HEK293 (cell line): ENCODE measurements around the gene BAD.
A peak's percentile ranks its signal among the peaks of the same experiment; 100 is the strongest.

Experiments
- REPIN1 ChIP-seq: fragments of 450-650 bp; formaldehyde crosslinking; IDR thresholded peaks from 2 replicates; pipeline ENCODE4 v1.5.1; 2017; ENCODE audit warnings: missing biosample characterization, missing genetic modification characterization, low read depth
- YY1 ChIP-seq: fragments of 450-650 bp; formaldehyde crosslinking; IDR thresholded peaks from 2 replicates; pipeline ENCODE4 v1.5.1; 2018; ENCODE audit warnings: missing biosample characterization, missing genetic modification characterization
- ZBTB1 ChIP-seq: fragments of 450-650 bp; formaldehyde crosslinking; IDR thresholded peaks from 2 replicates; pipeline ENCODE4 v1.5.1; 2016; ENCODE audit warnings: missing biosample characterization, missing genetic modification characterization
- ZNF132 ChIP-seq: fragments of 450-650 bp; formaldehyde crosslinking; IDR thresholded peaks from 2 replicates; pipeline ENCODE4 v1.5.1; 2017; ENCODE audit warnings: missing biosample characterization, missing genetic modification characterization, borderline replicate concordance
- ZNF274 ChIP-seq, 2 experiments: fragments of 200-500 bp in 1 of 2; fragments of 450-650 bp in 1 of 2; sonication (Bioruptor generic) in 1 of 2; formaldehyde crosslinking in 1 of 2; IDR thresholded peaks; 2 replicates each; pipeline versions ENCODE4 v1.5.1 to v1.6.1; 2014 to 2016; ENCODE audit warnings: borderline replicate concordance in 1 of 2, inconsistent platforms in 1 of 2, low read length in 1 of 2, missing biosample characterization in 1 of 2, missing genetic modification characterization in 1 of 2
- ZNF350 ChIP-seq: fragments of 450-650 bp; formaldehyde crosslinking; IDR thresholded peaks from 2 replicates; pipeline ENCODE4 v1.5.0; 2017; ENCODE audit warnings: missing biosample characterization, mild to moderate bottlenecking, missing genetic modification characterization
- ZNF670 ChIP-seq: fragments of 450-650 bp; formaldehyde crosslinking; IDR thresholded peaks from 2 replicates; pipeline ENCODE4 v1.5.1; 2016; ENCODE audit warnings: missing biosample characterization, missing genetic modification characterization, low read depth
- ZNF747 ChIP-seq: fragments of 450-650 bp; formaldehyde crosslinking; IDR thresholded peaks from 2 replicates; pipeline ENCODE4 v1.5.1; 2016; ENCODE audit warnings: missing biosample characterization, missing genetic modification characterization
- ZNF830 ChIP-seq: fragments of 450-650 bp; IDR thresholded peaks from 2 replicates; pipeline ENCODE4 v1.5.0; 2018; ENCODE audit warnings: missing biosample characterization, missing genetic modification characterization, low read depth, mild to moderate bottlenecking, moderate library complexity
- TF ChIP-seq, protein P1 (sequence below): fragments of 450-650 bp; formaldehyde crosslinking; IDR thresholded peaks from 2 replicates; pipeline ENCODE4 v1.5.1; 2016; ENCODE audit warnings: missing biosample characterization, missing genetic modification characterization
- TF ChIP-seq, protein P2 (sequence below): fragments of 450-650 bp; formaldehyde crosslinking; IDR thresholded peaks from 2 replicates; pipeline ENCODE4 v1.5.1; 2016; ENCODE audit warnings: missing biosample characterization, missing genetic modification characterization
- TF ChIP-seq, protein P3 (sequence below): sonication (generic); formaldehyde crosslinking; IDR thresholded peaks from 2 replicates; pipeline ENCODE4 v1.8.1; 2022; ENCODE audit warnings: mild to moderate bottlenecking, moderate library complexity, missing genetic modification reagents
- TF ChIP-seq, protein P4 (sequence below): fragments of 450-650 bp; formaldehyde crosslinking; IDR thresholded peaks from 2 replicates; pipeline ENCODE4; 2016; ENCODE audit warnings: missing biosample characterization, missing genetic modification characterization

DNA sequence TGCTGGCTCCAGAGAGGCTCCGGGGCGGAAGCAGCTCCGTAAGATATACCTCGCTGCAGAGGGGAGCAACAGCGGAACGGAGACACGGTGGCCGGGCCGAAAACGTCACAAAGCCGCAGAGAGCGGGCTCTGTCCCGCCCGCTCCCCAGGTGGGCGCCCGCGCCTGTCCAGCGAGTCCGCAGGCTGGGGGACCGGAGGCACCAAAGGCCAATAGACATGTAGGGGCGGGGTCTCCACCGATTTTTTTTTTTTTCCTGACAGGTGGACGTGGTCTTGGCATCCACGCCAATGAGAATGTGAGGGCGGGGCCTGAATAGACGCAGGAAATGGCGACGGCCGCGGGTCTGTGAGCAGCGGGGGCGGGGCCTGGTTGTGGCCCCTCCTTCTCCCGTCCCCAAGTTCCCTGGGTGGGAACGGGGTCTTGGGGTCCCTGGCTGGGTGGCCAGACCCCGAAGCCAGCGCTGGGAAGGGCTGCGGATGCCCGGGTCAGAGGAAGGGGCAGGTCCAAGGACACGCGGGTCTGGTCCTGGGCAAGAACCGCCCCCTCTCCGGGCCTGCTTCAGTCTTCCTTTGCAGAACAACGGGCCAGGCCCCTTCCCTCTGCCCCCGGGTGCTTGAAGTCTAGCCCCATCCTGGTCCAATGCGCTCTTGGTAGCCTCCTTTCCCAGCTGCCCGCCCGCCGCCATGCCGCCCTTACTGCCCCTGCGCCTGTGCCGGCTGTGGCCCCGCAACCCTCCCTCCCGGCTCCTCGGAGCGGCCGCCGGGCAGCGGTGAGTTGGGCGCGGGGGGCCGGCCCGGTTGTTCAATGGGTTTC lies 54.1 kb downstream of the BAD start, which contains the start of gene DNAJC4:
- TF ChIP-seq ZNF670, result no peak
- TF ChIP-seq, protein P1, sequence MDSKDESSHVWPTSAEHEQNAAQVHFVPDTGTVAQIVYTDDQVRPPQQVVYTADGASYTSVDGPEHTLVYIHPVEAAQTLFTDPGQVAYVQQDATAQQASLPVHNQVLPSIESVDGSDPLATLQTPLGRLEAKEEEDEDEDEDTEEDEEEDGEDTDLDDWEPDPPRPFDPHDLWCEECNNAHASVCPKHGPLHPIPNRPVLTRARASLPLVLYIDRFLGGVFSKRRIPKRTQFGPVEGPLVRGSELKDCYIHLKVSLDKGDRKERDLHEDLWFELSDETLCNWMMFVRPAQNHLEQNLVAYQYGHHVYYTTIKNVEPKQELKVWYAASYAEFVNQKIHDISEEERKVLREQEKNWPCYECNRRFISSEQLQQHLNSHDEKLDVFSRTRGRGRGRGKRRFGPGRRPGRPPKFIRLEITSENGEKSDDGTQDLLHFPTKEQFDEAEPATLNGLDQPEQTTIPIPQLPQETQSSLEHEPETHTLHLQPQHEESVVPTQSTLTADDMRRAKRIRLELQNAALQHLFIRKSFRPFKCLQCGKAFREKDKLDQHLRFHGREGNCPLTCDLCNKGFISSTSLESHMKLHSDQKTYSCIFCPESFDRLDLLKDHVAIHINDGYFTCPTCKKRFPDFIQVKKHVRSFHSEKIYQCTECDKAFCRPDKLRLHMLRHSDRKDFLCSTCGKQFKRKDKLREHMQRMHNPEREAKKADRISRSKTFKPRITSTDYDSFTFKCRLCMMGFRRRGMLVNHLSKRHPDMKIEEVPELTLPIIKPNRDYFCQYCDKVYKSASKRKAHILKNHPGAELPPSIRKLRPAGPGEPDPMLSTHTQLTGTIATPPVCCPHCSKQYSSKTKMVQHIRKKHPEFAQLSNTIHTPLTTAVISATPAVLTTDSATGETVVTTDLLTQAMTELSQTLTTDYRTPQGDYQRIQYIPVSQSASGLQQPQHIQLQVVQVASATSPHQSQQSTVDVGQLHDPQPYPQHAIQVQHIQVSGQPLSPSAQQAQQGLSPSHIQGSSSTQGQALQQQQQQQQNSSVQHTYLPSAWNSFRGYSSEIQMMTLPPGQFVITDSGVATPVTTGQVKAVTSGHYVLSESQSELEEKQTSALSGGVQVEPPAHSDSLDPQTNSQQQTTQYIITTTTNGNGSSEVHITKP (tag by site-specific recombination), result peak; percentile 59
- TF ChIP-seq, protein P2, sequence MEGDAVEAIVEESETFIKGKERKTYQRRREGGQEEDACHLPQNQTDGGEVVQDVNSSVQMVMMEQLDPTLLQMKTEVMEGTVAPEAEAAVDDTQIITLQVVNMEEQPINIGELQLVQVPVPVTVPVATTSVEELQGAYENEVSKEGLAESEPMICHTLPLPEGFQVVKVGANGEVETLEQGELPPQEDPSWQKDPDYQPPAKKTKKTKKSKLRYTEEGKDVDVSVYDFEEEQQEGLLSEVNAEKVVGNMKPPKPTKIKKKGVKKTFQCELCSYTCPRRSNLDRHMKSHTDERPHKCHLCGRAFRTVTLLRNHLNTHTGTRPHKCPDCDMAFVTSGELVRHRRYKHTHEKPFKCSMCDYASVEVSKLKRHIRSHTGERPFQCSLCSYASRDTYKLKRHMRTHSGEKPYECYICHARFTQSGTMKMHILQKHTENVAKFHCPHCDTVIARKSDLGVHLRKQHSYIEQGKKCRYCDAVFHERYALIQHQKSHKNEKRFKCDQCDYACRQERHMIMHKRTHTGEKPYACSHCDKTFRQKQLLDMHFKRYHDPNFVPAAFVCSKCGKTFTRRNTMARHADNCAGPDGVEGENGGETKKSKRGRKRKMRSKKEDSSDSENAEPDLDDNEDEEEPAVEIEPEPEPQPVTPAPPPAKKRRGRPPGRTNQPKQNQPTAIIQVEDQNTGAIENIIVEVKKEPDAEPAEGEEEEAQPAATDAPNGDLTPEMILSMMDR (tag by site-specific recombination), result no peak
- TF ChIP-seq, protein P3, sequence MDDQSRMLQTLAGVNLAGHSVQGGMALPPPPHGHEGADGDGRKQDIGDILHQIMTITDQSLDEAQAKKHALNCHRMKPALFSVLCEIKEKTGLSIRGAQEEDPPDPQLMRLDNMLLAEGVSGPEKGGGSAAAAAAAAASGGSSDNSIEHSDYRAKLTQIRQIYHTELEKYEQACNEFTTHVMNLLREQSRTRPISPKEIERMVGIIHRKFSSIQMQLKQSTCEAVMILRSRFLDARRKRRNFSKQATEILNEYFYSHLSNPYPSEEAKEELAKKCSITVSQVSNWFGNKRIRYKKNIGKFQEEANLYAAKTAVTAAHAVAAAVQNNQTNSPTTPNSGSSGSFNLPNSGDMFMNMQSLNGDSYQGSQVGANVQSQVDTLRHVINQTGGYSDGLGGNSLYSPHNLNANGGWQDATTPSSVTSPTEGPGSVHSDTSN (CRISPR knock-in tag), result no peak
- no peak for TF ChIP-seq ZNF132
- no peak for TF ChIP-seq ZNF350 (tag by site-specific recombination)
- no peak for TF ChIP-seq ZNF747 (tag by site-specific recombination)
- TF ChIP-seq, protein P4, sequence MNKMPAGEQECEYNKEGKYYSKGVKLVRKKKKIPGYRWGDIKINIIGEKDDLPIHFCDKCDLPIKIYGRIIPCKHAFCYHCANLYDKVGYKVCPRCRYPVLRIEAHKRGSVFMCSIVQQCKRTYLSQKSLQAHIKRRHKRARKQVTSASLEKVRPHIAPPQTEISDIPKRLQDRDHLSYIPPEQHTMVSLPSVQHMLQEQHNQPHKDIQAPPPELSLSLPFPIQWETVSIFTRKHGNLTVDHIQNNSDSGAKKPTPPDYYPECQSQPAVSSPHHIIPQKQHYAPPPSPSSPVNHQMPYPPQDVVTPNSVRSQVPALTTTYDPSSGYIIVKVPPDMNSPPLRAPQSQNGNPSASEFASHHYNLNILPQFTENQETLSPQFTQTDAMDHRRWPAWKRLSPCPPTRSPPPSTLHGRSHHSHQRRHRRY, result no peak
- TF ChIP-seq REPIN1 (tag by site-specific recombination), result no peak
- no peak for TF ChIP-seq ZNF274 (IDR thresholded peaks at IDR 0.05; ENCODE audit: low read length)
- TF ChIP-seq ZNF274 (tag by site-specific recombination; IDR thresholded peaks at IDR 0.05; ENCODE audit: borderline replicate concordance), result no peak
- peak; percentile 41; the same call in 1 of the 2 replicates for TF ChIP-seq YY1
- TF ChIP-seq ZNF830, result no peak
- TF ChIP-seq ZBTB1, result no peak
